Thyroid gland (tissue), 4 donors: ENCODE results near the gene PPP2R2C. TPM values are rescaled to one million over a fixed set of nuclear protein-coding genes. Genes with fewer than 3 reads are reported as not detected.

ENCODE experiments used
- DNase-seq, 2 donors: peaks; one replicate each; pipeline ENCODE4 v3.0.0-alpha.2; 2019
- H3K27ac ChIP-seq, 3 donors: fragments of 200-600 bp; sonication (generic); 1 replicate in 2 of 3; 2 replicates in 1 of 3; pipeline ENCODE4 v1.5.1; 2016 to 2019; ENCODE audit warnings: mild to moderate bottlenecking in 1 of 3, moderate library complexity in 1 of 3
- H3K27me3 ChIP-seq: fragments of 200-600 bp; sonication (generic); one replicate; pipeline ENCODE4 v1.5.1; 2019
- H3K36me3 ChIP-seq, 2 donors: fragments of 200-600 bp; sonication (generic); one replicate each; pipeline ENCODE4 v1.5.1; 2016 to 2019
- H3K4me1 ChIP-seq, 2 donors: fragments of 200-600 bp; sonication (generic); one replicate each; pipeline ENCODE4 v1.5.1; 2017 to 2019
- H3K4me3 ChIP-seq, 3 donors: fragments of 200-600 bp; sonication (generic); replicated peaks in 1 of 3; 1 replicate in 2 of 3; 2 replicates in 1 of 3; pipeline ENCODE4 v1.5.1; 2016; ENCODE audit warnings: mild to moderate bottlenecking in 1 of 3
- H3K9me3 ChIP-seq: fragments of 200-600 bp; sonication (generic); one replicate; pipeline ENCODE4 v1.5.1; 2017
- CTCF ChIP-seq, 6 experiments: fragments of 200-600 bp in 3 of 6; fragments of 450-650 bp in 3 of 6; sonication (generic) in 3 of 6; IDR thresholded peaks; one replicate each; pipeline ENCODE4 v1.5.1; 2016 to 2019; ENCODE audit warnings: antibody characterized with exemption in 6 of 6, mild to moderate bottlenecking in 2 of 6, inconsistent platforms in 1 of 6, moderate library complexity in 1 of 6
- POLR2A ChIP-seq, 2 donors: fragments of 450-650 bp; IDR thresholded peaks; one replicate each; pipeline ENCODE4 v1.6.1; 2017; ENCODE audit warnings: antibody characterized with exemption in 2 of 2, mild to moderate bottlenecking in 2 of 2, moderate library complexity in 1 of 2
- WGBS, 2 donors: methylation state at CpG; one replicate each; pipeline ENCODE4 v1.1.5; 2017; 5-methylcytosine and 5-hydroxymethylcytosine counted together
- intact Hi-C: fragments of 100-400 bp; cut with DNase I; formaldehyde crosslinking; loops from one replicate; pipeline ENCODE4 v1.15.1; 2023
- total RNA-seq, 4 donors: library from RNA; depleted of rRNA; stranded (reverse); fragments of >200 nt; gene quantifications; one replicate each; pipeline ENCODE4 v1.2.3, GENCODE V29; 2016

Gene PPP2R2C
- total RNA-seq, 4 donors from 2014 or later = 0.15 to 1.5 (median 0.33) TPM; not detected in 1

GRCh38 chr4:6340446-6341015 lies 131.9 kb downstream of the PPP2R2C start:
- no peak overlapping the region for H3K27ac ChIP-seq
- TF ChIP-seq POLR2A (IDR thresholded peaks at IDR 0.05) (no peak), CTCF (IDR thresholded peaks at IDR 0.05) (no peak)
- no peak overlapping the region for H3K4me3 ChIP-seq
- no peaks in the 10 kb centered on the region for H3K4me1 ChIP-seq
- H3K27me3 ChIP-seq = no peaks in the 10 kb centered on the region
- 53 to 59% methylated on average over 9 of the region's 9 CpGs for WGBS, 2 donors
- DNase-seq = no peak
- no peaks in the 10 kb centered on the region for H3K36me3 ChIP-seq
- intact Hi-C loops = no loop called here
- no peaks in the 10 kb centered on the region for H3K9me3 ChIP-seq

DNA sequence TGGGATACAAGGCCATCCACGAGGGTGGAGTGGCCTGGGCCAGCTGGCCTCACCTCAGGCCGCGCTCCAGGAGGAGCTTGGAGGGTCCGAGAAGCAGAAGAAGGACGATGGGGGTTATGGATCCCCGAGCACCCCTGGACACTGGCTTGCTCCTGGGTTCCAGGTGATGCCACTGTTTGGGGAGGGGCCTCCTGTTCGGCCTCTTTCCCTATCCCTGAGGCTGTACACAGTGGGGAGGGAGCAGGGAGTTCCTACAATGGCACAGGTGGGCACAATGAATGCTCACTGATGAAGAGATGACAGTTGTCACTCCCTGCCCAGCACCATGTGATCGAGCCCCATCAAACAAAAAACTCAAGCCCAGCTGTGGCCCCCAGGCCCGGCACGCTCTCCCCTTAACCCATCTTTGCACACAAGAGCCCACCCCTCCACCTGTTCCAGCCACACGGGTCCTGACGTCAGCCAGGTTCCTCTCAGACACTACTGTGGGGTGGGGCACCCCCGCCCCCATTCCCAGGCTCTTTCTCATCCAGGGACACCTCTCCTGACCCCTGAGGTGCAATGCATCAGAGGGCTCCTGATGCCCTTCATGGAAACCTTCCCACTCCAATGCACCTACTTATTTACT lies 132.5 kb downstream of the PPP2R2C start:
- WGBS, 2 donors = 80% methylated on average over 13 of the region's 13 CpGs
- Histone ChIP-seq H3K27ac (no peak overlapping the region), H3K4me1 (no peaks in the 10 kb centered on the region), H3K9me3 (no peaks in the 10 kb centered on the region), H3K27me3 (no peaks in the 10 kb centered on the region), H3K4me3 (no peak overlapping the region), H3K36me3 (no peaks in the 10 kb centered on the region)
- intact Hi-C loops = no loop called here
- no peak for DNase-seq
- TF ChIP-seq CTCF (IDR thresholded peaks at IDR 0.05) = no peak
- no peak for TF ChIP-seq POLR2A (IDR thresholded peaks at IDR 0.05)

- Histone ChIP-seq H3K4me3 (no peak overlapping the region), H3K36me3 (no peaks in the 10 kb centered on the region), H3K27me3 (no peaks in the 10 kb centered on the region), H3K4me1 (no peaks in the 10 kb centered on the region), H3K27ac (no peak overlapping the region), H3K9me3 (no peaks in the 10 kb centered on the region)
- intact Hi-C loops = no loop called here
- WGBS, 2 donors = 67 to 76% methylated on average over 10 to 12 of the region's 12 CpGs
- TF ChIP-seq CTCF (IDR thresholded peaks at IDR 0.05) (no peak), POLR2A (IDR thresholded peaks at IDR 0.05) (no peak)
- DNase-seq = no peak
Measured at GRCh38 chr4:6338951-6339817, 133.2 kb downstream of the PPP2R2C start.

- H3K4me3 ChIP-seq = no peak overlapping the region
- WGBS, 2 donors = 46 to 55% methylated on average over 11 to 12 of the region's 14 CpGs
- intact Hi-C loops = no loop called here
- TF ChIP-seq CTCF (IDR thresholded peaks at IDR 0.05) (no peak), POLR2A (IDR thresholded peaks at IDR 0.05) (no peak)
- no peaks in the 10 kb centered on the region for H3K9me3 ChIP-seq
- DNase-seq = no peak
- H3K36me3 ChIP-seq = no peaks in the 10 kb centered on the region
- H3K4me1 ChIP-seq = no peaks in the 10 kb centered on the region
- H3K27me3 ChIP-seq = no peaks in the 10 kb centered on the region
- H3K27ac ChIP-seq = no peak overlapping the region
Measured at GRCh38 chr4:6338175-6338950, 134.1 kb downstream of the PPP2R2C start.
